SK-N-SH (cell line): Measurements from ENCODE around the gene ZNF462. TPM values are rescaled to one million over a fixed set of nuclear protein-coding genes. Genes with fewer than 3 reads are reported as not detected.

ENCODE experiments used
- CTCF ChIA-PET: fragments of 300-600, 350-600 bp; formaldehyde crosslinking; extraction: SDS; loops from one replicate; lab custom pipeline; 2021; lab: Yijun Ruan, JAX
- POLR2A ChIA-PET: fragments of 350-600 bp; sonication (Branson Sonifier 250); formaldehyde crosslinking; extraction: SDS; loops from one replicate; lab custom pipeline; 2020; ENCODE audit warnings: antibody characterized with exemption, inconsistent platforms; lab: Yijun Ruan, JAX
- DNase-seq: peaks from one replicate; pipeline ENCODE4 v3.0.0; 2012
- H2AFZ ChIP-seq: fragments of 200-600 bp; sonication (generic); 2 replicates; pipeline ENCODE4 v1.8.1; 2016; ENCODE audit warnings: antibody characterized with exemption, mild to moderate bottlenecking, low read depth
- H3F3A ChIP-seq: fragments of 200-600 bp; sonication (generic); replicated peaks from 2 replicates; pipeline ENCODE3; 2016; ENCODE audit warnings: antibody characterized with exemption, mild to moderate bottlenecking; ENCODE audit not compliant: insufficient read depth
- H3K27ac ChIP-seq, 2 experiments: fragments of 200-500 bp in 1 of 2; fragments of 200-600 bp in 1 of 2; sonication (Bioruptor generic) in 1 of 2; sonication (generic), shearing (Covaris generic) in 1 of 2; 2 replicates each; pipeline versions ENCODE4 v1.5.1 to v1.6.1; 2014 to 2016; ENCODE audit warnings: low read depth in 2 of 2, inconsistent platforms in 1 of 2, low read length in 1 of 2, mild to moderate bottlenecking in 1 of 2, mixed read lengths in 1 of 2
- H3K27me3 ChIP-seq: fragments of 200-600 bp; sonication (generic), shearing (Covaris generic); 2 replicates; pipeline ENCODE4 v1.6.1; 2016; ENCODE audit warnings: mixed run types; ENCODE audit not compliant: insufficient read depth
- H3K36me3 ChIP-seq, 2 experiments: fragments of 200-500 bp in 1 of 2; fragments of 200-600 bp in 1 of 2; sonication (Bioruptor generic) in 1 of 2; sonication (generic) in 1 of 2; replicated peaks in 1 of 2; 2 replicates each; pipeline versions ENCODE3 to v1.5.1; 2014 to 2016; ENCODE audit warnings: low read length in 1 of 2, mild to moderate bottlenecking in 1 of 2; ENCODE audit not compliant: insufficient read depth in 2 of 2, control insufficient read depth in 1 of 2
- H3K4me1 ChIP-seq, 2 experiments: fragments of 200-500 bp in 1 of 2; fragments of 200-600 bp in 1 of 2; sonication (Bioruptor generic) in 1 of 2; sonication (generic), shearing (Covaris generic) in 1 of 2; 2 replicates each; pipeline versions ENCODE4 v1.5.1 to v1.6.1; 2014 to 2016; ENCODE audit warnings: low read depth in 1 of 2, low read length in 1 of 2, mixed run types in 1 of 2; ENCODE audit not compliant: insufficient read depth in 2 of 2, control insufficient read depth in 1 of 2
- H3K4me2 ChIP-seq: fragments of 200-600 bp; sonication (generic), shearing (Covaris generic); 2 replicates; pipeline ENCODE4 v1.6.1; 2017; ENCODE audit warnings: mixed run types
- H3K4me3 ChIP-seq, 2 experiments: fragments of 200-500 bp in 1 of 2; fragments of 200-600 bp in 1 of 2; sonication (Bioruptor generic) in 1 of 2; sonication (generic), shearing (Covaris generic) in 1 of 2; 2 replicates each; pipeline versions ENCODE4 v1.5.1 to v1.8.1; 2014 to 2016; ENCODE audit warnings: low read depth in 2 of 2, inconsistent platforms in 1 of 2, low read length in 1 of 2, mild to moderate bottlenecking in 1 of 2, mixed read lengths in 1 of 2, moderate library complexity in 1 of 2
- H3K79me2 ChIP-seq: fragments of 200-600 bp; sonication (generic); 2 replicates; pipeline ENCODE4 v1.8.1; 2017; ENCODE audit warnings: mild to moderate bottlenecking; ENCODE audit not compliant: insufficient read depth
- H3K9ac ChIP-seq: fragments of 200-600 bp; sonication (generic); 2 replicates; pipeline ENCODE4 v1.6.1; 2017; ENCODE audit warnings: mixed run types
- H3K9me2 ChIP-seq: fragments of 200-600 bp; sonication (generic); 2 replicates; pipeline ENCODE4 v1.6.1; 2017; ENCODE audit warnings: mixed run types
- H3K9me3 ChIP-seq: fragments of 200-600 bp; sonication (generic); 2 replicates; pipeline ENCODE4 v1.6.1; 2017; ENCODE audit warnings: mixed run types, mild to moderate bottlenecking, moderate library complexity
- H4K20me1 ChIP-seq: fragments of 200-600 bp; sonication (generic); 2 replicates; pipeline ENCODE4 v1.6.1; 2017; ENCODE audit warnings: mild to moderate bottlenecking, mixed run types; ENCODE audit not compliant: insufficient read depth
- EP300 ChIP-seq, 2 experiments: IDR thresholded peaks; 2 replicates each; pipeline versions ENCODE4 v1.4.0 to v1.6.1; 2012; ENCODE audit warnings: borderline replicate concordance in 1 of 2, low read depth in 1 of 2, low read length in 1 of 2
- FOXJ3 ChIP-seq: sonication (generic); formaldehyde crosslinking; IDR thresholded peaks from 2 replicates; pipeline ENCODE4 v1.5.1; 2020; ENCODE audit warnings: mild to moderate bottlenecking, missing genetic modification reagents
- GABPA ChIP-seq: IDR thresholded peaks from 2 replicates; pipeline ENCODE4 v1.4.0; 2012; ENCODE audit warnings: low read depth, mild to moderate bottlenecking
- GATA2 ChIP-seq: sonication (generic); formaldehyde crosslinking; IDR thresholded peaks from 2 replicates; pipeline ENCODE4 v1.5.0; 2020; ENCODE audit warnings: mild to moderate bottlenecking, missing genetic modification reagents
- JUND ChIP-seq: IDR thresholded peaks from 2 replicates; pipeline ENCODE4 v1.4.0; 2012
- POLR2AphosphoS5 ChIP-seq: IDR thresholded peaks from 2 replicates; pipeline ENCODE4 v1.6.1; 2012; ENCODE audit warnings: low read depth, low read length
- RFX5 ChIP-seq: IDR thresholded peaks from 2 replicates; pipeline ENCODE4 v1.6.1; 2012; ENCODE audit warnings: mild to moderate bottlenecking, improper control_type of control experiment, low read length
- TEAD4 ChIP-seq: IDR thresholded peaks from 2 replicates; pipeline ENCODE4 v1.4.0; 2012; ENCODE audit warnings: mild to moderate bottlenecking, borderline replicate concordance; ENCODE audit not compliant: insufficient read depth
- whole genome bisulfite sequencing: methylation state at CpG from one replicate; pipeline ENCODE4 v1.1.6; 2017; ENCODE audit warnings: low lambda C conversion rate; 5-methylcytosine and 5-hydroxymethylcytosine counted together
- polyA plus RNA-seq, 3 experiments: library from polyadenylated mRNA; depleted of rRNA; stranded (reverse); fragments of >200 nt; gene quantifications; 2 replicates each; pipeline ENCODE4 v1.2.3, GENCODE V29; 2012
- TF ChIP-seq, protein P1 (sequence below): IDR thresholded peaks from 2 replicates; pipeline ENCODE4 v1.4.0; 2012; ENCODE audit warnings: low read depth, borderline replicate concordance
- TF ChIP-seq, protein P2 (sequence below): IDR thresholded peaks from 2 replicates; pipeline ENCODE4 v1.6.1; 2012; ENCODE audit warnings: mild to moderate bottlenecking, low read depth, low read length, moderate library complexity
- TF ChIP-seq, protein P3 (sequence below): IDR thresholded peaks from 2 replicates; pipeline ENCODE4 v1.4.0; 2012; ENCODE audit warnings: low read depth, borderline replicate concordance

Gene ZNF462
- polyA plus RNA-seq, 1 of the 3 experiments (the other 2 are of a cell fraction), result 5.2 TPM

DNA sequence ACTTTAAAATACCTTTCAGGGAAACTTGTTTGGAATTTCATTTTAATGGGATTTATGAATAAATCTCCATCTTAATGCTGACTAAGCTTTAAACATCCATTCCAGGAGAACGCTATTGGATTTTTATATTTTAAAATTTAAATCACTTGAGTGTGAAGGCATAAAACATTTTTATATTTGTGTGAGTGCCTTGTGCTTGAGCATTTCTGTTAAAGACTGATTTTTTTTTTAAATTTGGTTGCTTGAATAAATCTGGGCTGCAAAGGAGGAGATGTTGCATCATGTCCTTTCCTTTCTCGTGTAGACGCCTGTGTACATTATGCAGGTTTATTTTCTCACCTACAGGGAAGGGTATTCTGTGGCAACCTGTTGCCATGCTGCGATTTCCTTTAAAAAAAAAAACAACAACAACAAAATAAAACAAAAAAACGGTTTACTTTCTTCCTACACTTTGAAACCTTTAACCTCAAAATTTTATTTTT, 108.1 kb downstream of the ZNF462 start (continued):
- TF ChIP-seq EP300 (IDR thresholded peaks at IDR 0.05; ENCODE audit: borderline replicate concordance in 1 of 2, low read depth in 1 of 2, low read length in 1 of 2) (no peak), RFX5 (no peak), JUND (no peak)

DNA sequence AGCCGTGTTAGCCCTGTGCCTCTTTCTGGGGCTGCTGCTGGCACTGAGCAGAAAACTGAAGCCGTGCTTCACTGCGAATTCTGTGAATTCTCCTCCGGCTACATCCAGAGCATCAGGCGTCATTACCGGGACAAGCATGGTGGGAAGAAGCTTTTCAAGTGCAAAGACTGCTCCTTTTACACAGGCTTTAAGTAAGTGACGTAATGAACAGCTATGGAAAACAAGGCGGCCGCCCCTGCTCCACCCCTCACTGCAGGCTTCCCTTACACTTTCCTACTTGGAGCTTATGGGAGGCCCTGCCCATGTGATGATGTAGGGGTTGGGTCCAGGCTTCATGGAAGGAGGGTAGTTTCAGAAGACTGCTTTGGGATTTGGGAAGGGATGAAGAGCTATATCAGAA, 109.1 kb downstream of the ZNF462 start:
- POLR2A ChIA-PET, result no interaction called here
- DNase-seq, result no peak
- no peaks in the 10 kb centered on the region for H3F3A ChIP-seq
- H3K4me3 ChIP-seq, result no peak overlapping the region
- no peaks in the 10 kb centered on the region for H3K79me2 ChIP-seq
- no peaks in the 10 kb centered on the region for H3K9me2 ChIP-seq
- no peaks in the 10 kb centered on the region for H3K4me1 ChIP-seq
- TF ChIP-seq, protein P1, sequence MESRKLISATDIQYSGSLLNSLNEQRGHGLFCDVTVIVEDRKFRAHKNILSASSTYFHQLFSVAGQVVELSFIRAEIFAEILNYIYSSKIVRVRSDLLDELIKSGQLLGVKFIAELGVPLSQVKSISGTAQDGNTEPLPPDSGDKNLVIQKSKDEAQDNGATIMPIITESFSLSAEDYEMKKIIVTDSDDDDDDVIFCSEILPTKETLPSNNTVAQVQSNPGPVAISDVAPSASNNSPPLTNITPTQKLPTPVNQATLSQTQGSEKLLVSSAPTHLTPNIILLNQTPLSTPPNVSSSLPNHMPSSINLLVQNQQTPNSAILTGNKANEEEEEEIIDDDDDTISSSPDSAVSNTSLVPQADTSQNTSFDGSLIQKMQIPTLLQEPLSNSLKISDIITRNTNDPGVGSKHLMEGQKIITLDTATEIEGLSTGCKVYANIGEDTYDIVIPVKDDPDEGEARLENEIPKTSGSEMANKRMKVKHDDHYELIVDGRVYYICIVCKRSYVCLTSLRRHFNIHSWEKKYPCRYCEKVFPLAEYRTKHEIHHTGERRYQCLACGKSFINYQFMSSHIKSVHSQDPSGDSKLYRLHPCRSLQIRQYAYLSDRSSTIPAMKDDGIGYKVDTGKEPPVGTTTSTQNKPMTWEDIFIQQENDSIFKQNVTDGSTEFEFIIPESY, result no peak
- TF ChIP-seq, protein P2, sequence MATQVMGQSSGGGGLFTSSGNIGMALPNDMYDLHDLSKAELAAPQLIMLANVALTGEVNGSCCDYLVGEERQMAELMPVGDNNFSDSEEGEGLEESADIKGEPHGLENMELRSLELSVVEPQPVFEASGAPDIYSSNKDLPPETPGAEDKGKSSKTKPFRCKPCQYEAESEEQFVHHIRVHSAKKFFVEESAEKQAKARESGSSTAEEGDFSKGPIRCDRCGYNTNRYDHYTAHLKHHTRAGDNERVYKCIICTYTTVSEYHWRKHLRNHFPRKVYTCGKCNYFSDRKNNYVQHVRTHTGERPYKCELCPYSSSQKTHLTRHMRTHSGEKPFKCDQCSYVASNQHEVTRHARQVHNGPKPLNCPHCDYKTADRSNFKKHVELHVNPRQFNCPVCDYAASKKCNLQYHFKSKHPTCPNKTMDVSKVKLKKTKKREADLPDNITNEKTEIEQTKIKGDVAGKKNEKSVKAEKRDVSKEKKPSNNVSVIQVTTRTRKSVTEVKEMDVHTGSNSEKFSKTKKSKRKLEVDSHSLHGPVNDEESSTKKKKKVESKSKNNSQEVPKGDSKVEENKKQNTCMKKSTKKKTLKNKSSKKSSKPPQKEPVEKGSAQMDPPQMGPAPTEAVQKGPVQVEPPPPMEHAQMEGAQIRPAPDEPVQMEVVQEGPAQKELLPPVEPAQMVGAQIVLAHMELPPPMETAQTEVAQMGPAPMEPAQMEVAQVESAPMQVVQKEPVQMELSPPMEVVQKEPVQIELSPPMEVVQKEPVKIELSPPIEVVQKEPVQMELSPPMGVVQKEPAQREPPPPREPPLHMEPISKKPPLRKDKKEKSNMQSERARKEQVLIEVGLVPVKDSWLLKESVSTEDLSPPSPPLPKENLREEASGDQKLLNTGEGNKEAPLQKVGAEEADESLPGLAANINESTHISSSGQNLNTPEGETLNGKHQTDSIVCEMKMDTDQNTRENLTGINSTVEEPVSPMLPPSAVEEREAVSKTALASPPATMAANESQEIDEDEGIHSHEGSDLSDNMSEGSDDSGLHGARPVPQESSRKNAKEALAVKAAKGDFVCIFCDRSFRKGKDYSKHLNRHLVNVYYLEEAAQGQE, result no peak
- TF ChIP-seq GATA2 (CRISPR knock-in tag) (no peak), GABPA (no peak)
- TF ChIP-seq, protein P3, sequence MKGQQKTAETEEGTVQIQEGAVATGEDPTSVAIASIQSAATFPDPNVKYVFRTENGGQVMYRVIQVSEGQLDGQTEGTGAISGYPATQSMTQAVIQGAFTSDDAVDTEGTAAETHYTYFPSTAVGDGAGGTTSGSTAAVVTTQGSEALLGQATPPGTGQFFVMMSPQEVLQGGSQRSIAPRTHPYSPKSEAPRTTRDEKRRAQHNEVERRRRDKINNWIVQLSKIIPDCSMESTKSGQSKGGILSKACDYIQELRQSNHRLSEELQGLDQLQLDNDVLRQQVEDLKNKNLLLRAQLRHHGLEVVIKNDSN, result no peak
- CTCF ChIA-PET, result no interaction called here
- H3K27me3 ChIP-seq, result no peaks in the 10 kb centered on the region
- 98% methylated on average over 9 of the region's 9 CpGs for WGBS
- H3K4me2 ChIP-seq, result no peak overlapping the region
- no peak overlapping the region for H3K27ac ChIP-seq
- peaks cover 15 to 76% of the 10 kb centered on the region in 2 experiments for H3K36me3 ChIP-seq
- no peaks in the 10 kb centered on the region for H3K9me3 ChIP-seq
- no peak overlapping the region for H2AFZ ChIP-seq
- no peaks in the 10 kb centered on the region for H4K20me1 ChIP-seq
- no peak overlapping the region for H3K9ac ChIP-seq

DNA sequence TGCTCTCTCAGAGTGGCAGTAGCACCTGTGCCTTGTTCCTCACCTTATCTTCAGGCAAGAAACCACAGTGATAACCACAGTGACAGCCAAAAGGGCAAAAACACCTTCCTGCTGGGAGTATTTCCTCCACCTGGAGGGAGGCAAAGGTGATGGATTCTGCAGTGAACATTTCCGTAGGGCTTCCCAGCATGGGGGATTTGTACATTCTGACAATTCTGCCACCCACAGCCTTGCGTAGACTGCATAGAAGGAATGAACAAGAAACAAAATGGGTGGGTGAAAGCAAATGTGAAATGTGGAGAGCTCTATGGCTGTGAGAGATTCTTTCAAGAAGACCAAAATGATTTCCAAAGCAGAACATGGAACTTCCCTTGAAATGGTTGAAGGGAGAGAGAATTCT, 111.4 kb downstream of the ZNF462 start:
- no peak for DNase-seq
- Histone ChIP-seq H3K9me3 (no peaks in the 10 kb centered on the region), H4K20me1 (no peaks in the 10 kb centered on the region)
- TF ChIP-seq POLR2AphosphoS5 (no peak), TEAD4 (no peak), FOXJ3 (no peak)
- TF ChIP-seq, all 33 proteins: peak for 0
- Histone ChIP-seq H3K4me1 (no peaks in the 10 kb centered on the region), H3K36me3 (peaks cover 15 to 87% of the 10 kb centered on the region in 2 experiments), H3K4me2 (no peak overlapping the region), H3K4me3 (no peak overlapping the region), H3K79me2 (no peaks in the 10 kb centered on the region), H3K9ac (no peak overlapping the region), H3K27me3 (no peaks in the 10 kb centered on the region), H3F3A (no peaks in the 10 kb centered on the region), H3K9me2 (no peaks in the 10 kb centered on the region), H2AFZ (no peak overlapping the region), H3K27ac (no peak overlapping the region)
- POLR2A ChIA-PET, result no interaction called here
- 98% methylated on average over 2 of the region's 2 CpGs for WGBS
- CTCF ChIA-PET, result interaction anchor here (1.6 kb wide), 1 partner anchor 11 kb away, joined by 3 read pairs; no protein-coding TSS in a partner anchor
